KMS-11 (cell line): ENCODE results near the gene COL19A1.

ENCODE experiments used
- H2AFZ ChIP-seq: fragments of 200-600 bp; sonication (generic); 2 replicates; pipeline ENCODE4 v1.6.1; 2016; ENCODE audit warnings: antibody characterized with exemption, mixed run types, low read depth
- H3K27ac ChIP-seq: fragments of 200-600 bp; sonication (generic); 2 replicates; pipeline ENCODE4 v1.6.1; 2016; ENCODE audit warnings: mild to moderate bottlenecking, mixed run types
- H3K27me3 ChIP-seq: fragments of 200-600 bp; sonication (generic); 2 replicates; pipeline ENCODE4 v1.6.1; 2017; ENCODE audit warnings: mild to moderate bottlenecking, low read depth, mixed run types, moderate library complexity; ENCODE audit not compliant: insufficient read depth
- H3K36me3 ChIP-seq: fragments of 200-600 bp; sonication (generic); 2 replicates; pipeline ENCODE4 v1.6.1; 2017; ENCODE audit warnings: mild to moderate bottlenecking, mixed run types; ENCODE audit not compliant: insufficient read depth
- H3K4me1 ChIP-seq: fragments of 200-600 bp; sonication (generic); 2 replicates; pipeline ENCODE4 v1.6.1; 2016; ENCODE audit warnings: mild to moderate bottlenecking, low read depth, mixed run types; ENCODE audit not compliant: poor library complexity, severe bottlenecking
- H3K4me2 ChIP-seq: fragments of 200-600 bp; sonication (generic); 2 replicates; pipeline ENCODE4 v1.7.0; 2016; ENCODE audit warnings: mild to moderate bottlenecking, mixed run types
- H3K4me3 ChIP-seq: fragments of 200-600 bp; sonication (generic); IDR thresholded peaks from 2 replicates; pipeline ENCODE4 v1.6.1; 2017; ENCODE audit warnings: low read depth, low read length, mixed read lengths; ENCODE audit not compliant: insufficient read depth
- H3K79me2 ChIP-seq: fragments of 200-600 bp; sonication (generic); 2 replicates; pipeline ENCODE4 v1.6.1; 2016; ENCODE audit warnings: low read depth, mixed run types; ENCODE audit not compliant: insufficient read depth
- H3K9ac ChIP-seq: fragments of 200-600 bp; sonication (generic); 2 replicates; pipeline ENCODE4 v1.6.1; 2016; ENCODE audit warnings: mild to moderate bottlenecking, mixed run types
- H4K20me1 ChIP-seq: fragments of 200-600 bp; sonication (generic); 2 replicates; pipeline ENCODE4 v1.6.1; 2016; ENCODE audit warnings: mild to moderate bottlenecking, mixed run types; ENCODE audit not compliant: insufficient read depth
- CTCF ChIP-seq: fragments of 200-600 bp; sonication (generic); conservative IDR thresholded peaks from 2 replicates; pipeline ENCODE4 v1.6.1; 2017; ENCODE audit warnings: low read depth, mild to moderate bottlenecking, antibody characterized with exemption, low read length, moderate library complexity, mixed read lengths

The COL19A1 gene

DNA sequence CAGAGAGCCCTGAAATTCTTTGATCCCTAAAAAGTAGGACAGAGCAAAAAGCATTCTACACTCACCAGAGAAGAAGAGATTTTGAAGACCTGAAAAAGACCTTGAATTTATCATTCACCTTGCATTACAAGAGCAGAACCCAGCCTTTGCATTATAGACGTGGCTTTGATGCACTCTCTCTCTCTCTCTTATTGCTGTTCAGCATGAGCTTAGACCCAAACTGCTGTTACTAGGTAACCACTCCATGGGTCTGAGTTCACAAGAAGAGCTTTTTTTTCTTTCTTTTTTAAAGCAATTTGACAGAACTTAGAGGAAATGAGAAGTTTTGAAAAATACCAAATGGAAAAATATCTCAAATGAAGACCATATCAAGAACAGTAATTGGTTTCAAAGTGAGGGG, 392.1 kb downstream of the COL19A1 start:
- no peak for TF ChIP-seq CTCF
- no peaks in the 10 kb centered on the region for H4K20me1 ChIP-seq
- H3K4me1 ChIP-seq = no peaks in the 10 kb centered on the region
- H3K4me2 ChIP-seq = no peak overlapping the region
- H3K36me3 ChIP-seq = no peaks in the 10 kb centered on the region
- no peaks in the 10 kb centered on the region for H3K27me3 ChIP-seq
- no peak overlapping the region for H3K4me3 ChIP-seq
- H3K9ac ChIP-seq = no peak overlapping the region
- H2AFZ ChIP-seq = no peak overlapping the region
- no peak overlapping the region for H3K27ac ChIP-seq
- no peaks in the 10 kb centered on the region for H3K79me2 ChIP-seq
